Tibial nerve (tissue), 4 donors: ENCODE measurements around the gene PIGR.

Experiments used
- EP300 ChIP-seq, 2 donors: sonication (generic); formaldehyde crosslinking; IDR thresholded peaks; one replicate each; pipeline ENCODE4 v1.6.1; 2017; ENCODE audit warnings: antibody characterized with exemption in 2 of 2, mild to moderate bottlenecking in 1 of 2
- POLR2A ChIP-seq, 2 donors: fragments of 450-650 bp; IDR thresholded peaks; one replicate each; pipeline ENCODE4 v1.6.1; 2017; ENCODE audit warnings: antibody characterized with exemption in 2 of 2, mild to moderate bottlenecking in 2 of 2, moderate library complexity in 2 of 2
- TF ChIP-seq, protein P1 (sequence below), 5 experiments: fragments of 200-600 bp in 3 of 5; fragments of 450-650 bp in 2 of 5; sonication (generic) in 3 of 5; IDR thresholded peaks; one replicate each; pipeline ENCODE4 v1.5.1; 2016 to 2019; ENCODE audit warnings: antibody characterized with exemption in 5 of 5, mild to moderate bottlenecking in 3 of 5, moderate library complexity in 2 of 5

DNA sequence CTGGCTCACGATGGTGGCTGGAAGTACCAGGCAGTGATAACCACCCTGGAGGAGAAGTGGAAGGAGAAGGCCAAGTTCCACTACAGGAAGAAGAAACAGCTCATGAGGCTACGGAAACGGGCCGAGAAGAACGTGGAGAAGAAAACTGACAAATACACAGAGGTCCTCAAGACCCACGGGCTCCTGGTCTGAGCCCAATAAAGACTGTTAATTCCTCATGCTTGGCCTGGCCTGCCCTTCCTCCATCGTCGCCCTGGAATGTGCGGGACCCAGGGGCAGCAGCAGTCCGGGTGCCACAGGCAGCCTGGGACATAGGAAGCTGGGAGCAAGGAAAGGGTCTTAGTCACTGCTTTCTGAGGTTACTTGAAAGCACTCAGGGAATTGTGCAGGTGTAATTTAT, 38.2 kb downstream of the PIGR start:
- TF ChIP-seq, protein P1, sequence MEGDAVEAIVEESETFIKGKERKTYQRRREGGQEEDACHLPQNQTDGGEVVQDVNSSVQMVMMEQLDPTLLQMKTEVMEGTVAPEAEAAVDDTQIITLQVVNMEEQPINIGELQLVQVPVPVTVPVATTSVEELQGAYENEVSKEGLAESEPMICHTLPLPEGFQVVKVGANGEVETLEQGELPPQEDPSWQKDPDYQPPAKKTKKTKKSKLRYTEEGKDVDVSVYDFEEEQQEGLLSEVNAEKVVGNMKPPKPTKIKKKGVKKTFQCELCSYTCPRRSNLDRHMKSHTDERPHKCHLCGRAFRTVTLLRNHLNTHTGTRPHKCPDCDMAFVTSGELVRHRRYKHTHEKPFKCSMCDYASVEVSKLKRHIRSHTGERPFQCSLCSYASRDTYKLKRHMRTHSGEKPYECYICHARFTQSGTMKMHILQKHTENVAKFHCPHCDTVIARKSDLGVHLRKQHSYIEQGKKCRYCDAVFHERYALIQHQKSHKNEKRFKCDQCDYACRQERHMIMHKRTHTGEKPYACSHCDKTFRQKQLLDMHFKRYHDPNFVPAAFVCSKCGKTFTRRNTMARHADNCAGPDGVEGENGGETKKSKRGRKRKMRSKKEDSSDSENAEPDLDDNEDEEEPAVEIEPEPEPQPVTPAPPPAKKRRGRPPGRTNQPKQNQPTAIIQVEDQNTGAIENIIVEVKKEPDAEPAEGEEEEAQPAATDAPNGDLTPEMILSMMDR (IDR thresholded peaks at IDR 0.05) = no peak
- TF ChIP-seq POLR2A (IDR thresholded peaks at IDR 0.05) (no peak), EP300 (IDR thresholded peaks at IDR 0.05) (no peak)
